ENCODE measurements around the gene HS3ST5.

GRCh38 chr6:114063956-114064355 is 278.9 kb downstream of the HS3ST5 start:
- no peak for TF ChIP-seq FOXA1 (IDR thresholded peaks at IDR 0.05)
- TF ChIP-seq BHLHE40 (IDR thresholded peaks at IDR 0.05; ENCODE audit: borderline replicate concordance), result no peak
- TF ChIP-seq HDGF (IDR thresholded peaks at IDR 0.05; ENCODE audit: borderline replicate concordance), result no peak
- no peak for TF ChIP-seq CTBP1 (IDR thresholded peaks at IDR 0.05; ENCODE audit: borderline replicate concordance)
- TF ChIP-seq SUZ12 (IDR thresholded peaks at IDR 0.05), result no peak
- no peak for TF ChIP-seq SP1 (IDR thresholded peaks at IDR 0.05)
- TF ChIP-seq FOXK2 (IDR thresholded peaks at IDR 0.05), result no peak
- no peak for TF ChIP-seq ARNT (IDR thresholded peaks at IDR 0.05)
- TF ChIP-seq NFRKB (IDR thresholded peaks at IDR 0.05), result no peak
- TF ChIP-seq TARDBP (IDR thresholded peaks at IDR 0.05), result no peak
- no peak for TF ChIP-seq FOXM1 (IDR thresholded peaks at IDR 0.05; ENCODE audit: borderline replicate concordance)
